Stimulated activated CD4-positive, alpha-beta T cell treated with anti-CD3 and anti-CD28 coated beads, Interleukin-4, amount 100 ng/mL, for 1 hour (primary cell): ENCODE data around the gene NCKAP5.

Experiments
- DNase-seq: peaks from one replicate; pipeline ENCODE4 v3.0.0-alpha.2; 2020

The NCKAP5 gene

GRCh38 chr2:132911726-132912724, 656.2 kb downstream of the NCKAP5 start:
- DNase-seq: no peak

- no peak for DNase-seq
Measured at GRCh38 chr2:132910432-132910831, 657.8 kb downstream of the NCKAP5 start.

- no peak for DNase-seq
Measured at GRCh38 chr2:132909427-132909826, 658.8 kb downstream of the NCKAP5 start.

GRCh38 chr2:132904142-132904842, 664.0 kb downstream of the NCKAP5 start:
- no peak for DNase-seq

GRCh38 chr2:132902626-132903025, 665.6 kb downstream of the NCKAP5 start:
- no peak for DNase-seq

- DNase-seq: no peak
Measured at GRCh38 chr2:132901661-132902060, 666.6 kb downstream of the NCKAP5 start.

GRCh38 chr2:132897111-132897510, 671.2 kb downstream of the NCKAP5 start:
- no peak for DNase-seq

GRCh38 chr2:132896073-132896472, 672.2 kb downstream of the NCKAP5 start:
- no peak for DNase-seq

- DNase-seq: no peak
Measured at GRCh38 chr2:132891498-132891897, 676.8 kb downstream of the NCKAP5 start.

GRCh38 chr2:132886574-132886973, 681.7 kb downstream of the NCKAP5 start:
- no peak for DNase-seq

GRCh38 chr2:132884705-132885104, 683.6 kb downstream of the NCKAP5 start:
- no peak for DNase-seq

- DNase-seq: no peak
Measured at GRCh38 chr2:132884292-132884691, 684.0 kb downstream of the NCKAP5 start.

GRCh38 chr2:132883430-132883829, 684.8 kb downstream of the NCKAP5 start:
- no peak for DNase-seq

GRCh38 chr2:132881546-132881945, 686.7 kb downstream of the NCKAP5 start:
- no peak for DNase-seq

GRCh38 chr2:132877923-132878322, 690.3 kb downstream of the NCKAP5 start:
- DNase-seq: no peak

- no peak for DNase-seq
Measured at GRCh38 chr2:132876745-132877391, 691.4 kb downstream of the NCKAP5 start.

GRCh38 chr2:132875193-132875592, 693.1 kb downstream of the NCKAP5 start:
- no peak for DNase-seq

GRCh38 chr2:132873738-132874137, 694.5 kb downstream of the NCKAP5 start:
- DNase-seq: no peak

- DNase-seq: no peak
Measured at GRCh38 chr2:132871831-132872230, 696.4 kb downstream of the NCKAP5 start.

GRCh38 chr2:132863961-132864360, 704.3 kb downstream of the NCKAP5 start:
- DNase-seq: no peak

- DNase-seq: no peak
Measured at GRCh38 chr2:132860220-132860619, 708.0 kb downstream of the NCKAP5 start.

- DNase-seq: no peak
Measured at GRCh38 chr2:132859590-132859989, 708.7 kb downstream of the NCKAP5 start.

- DNase-seq: no peak
Measured at GRCh38 chr2:132857319-132857718, 710.9 kb downstream of the NCKAP5 start.
